Loucy (cell line): ENCODE measurements around the gene ACTR2.

ENCODE experiments used
- H2AFZ ChIP-seq: fragments of 200-600 bp; sonication (generic); 2 replicates; pipeline ENCODE4 v1.6.0; 2016; ENCODE audit warnings: antibody characterized with exemption, mild to moderate bottlenecking, low read length, moderate library complexity
- H3F3A ChIP-seq: fragments of 200-600 bp; 2 replicates; pipeline ENCODE4 v1.6.0; 2016; ENCODE audit warnings: antibody characterized with exemption, low read depth, mild to moderate bottlenecking
- H3K27me3 ChIP-seq: fragments of 200-600 bp; sonication (generic); 2 replicates; pipeline ENCODE4 v1.6.1; 2014; ENCODE audit warnings: low read length, mild to moderate bottlenecking; ENCODE audit not compliant: insufficient read depth, poor library complexity, severe bottlenecking
- H3K36me3 ChIP-seq: fragments of 200-600 bp; sonication (generic); 2 replicates; pipeline ENCODE4 v1.6.1; 2016; ENCODE audit warnings: low read length; ENCODE audit not compliant: insufficient read depth
- H3K4me1 ChIP-seq: fragments of 200-600 bp; sonication (generic); 2 replicates; pipeline ENCODE4 v1.5.1; 2014; ENCODE audit warnings: low read length, mild to moderate bottlenecking; ENCODE audit not compliant: insufficient read depth, poor library complexity, severe bottlenecking
- H3K4me2 ChIP-seq: fragments of 200-600 bp; sonication (generic); 2 replicates; pipeline ENCODE4 v1.6.0; 2014; ENCODE audit warnings: antibody characterized with exemption, low read length, low read depth, mild to moderate bottlenecking; ENCODE audit not compliant: poor library complexity, severe bottlenecking
- H3K4me3 ChIP-seq: fragments of 200-600 bp; sonication (generic); 2 replicates; pipeline ENCODE4 v1.5.1; 2014; ENCODE audit warnings: low read length, mild to moderate bottlenecking, mixed read lengths; ENCODE audit not compliant: poor library complexity, severe bottlenecking
- H3K79me2 ChIP-seq: fragments of 200-600 bp; sonication (generic); 2 replicates; pipeline ENCODE4 v1.6.1; 2014; ENCODE audit warnings: low read length; ENCODE audit not compliant: insufficient read depth
- H3K9ac ChIP-seq: fragments of 200-600 bp; sonication (generic); 2 replicates; pipeline ENCODE4 v1.6.0; 2014; ENCODE audit warnings: mild to moderate bottlenecking, low read depth, low read length, moderate library complexity; ENCODE audit not compliant: poor library complexity, severe bottlenecking
- H3K9me2 ChIP-seq: fragments of 200-600 bp; sonication (generic); replicated peaks from 2 replicates; pipeline ENCODE4 v1.6.1; 2016; ENCODE audit warnings: low read depth, low read length, mixed read lengths
- H3K9me3 ChIP-seq: fragments of 200-600 bp; sonication (generic); 2 replicates; pipeline ENCODE4 v1.6.1; 2014; ENCODE audit warnings: mild to moderate bottlenecking, antibody characterized with exemption, low read length, low read depth; ENCODE audit not compliant: insufficient read depth
- H4K20me1 ChIP-seq: fragments of 200-600 bp; sonication (generic); 2 replicates; pipeline ENCODE4 v1.6.0; 2014; ENCODE audit warnings: antibody characterized with exemption, low read length, mild to moderate bottlenecking; ENCODE audit not compliant: insufficient read depth, poor library complexity, severe bottlenecking
- CTCF ChIP-seq: fragments of 200-600 bp; sonication (generic); conservative IDR thresholded peaks from 2 replicates; pipeline ENCODE4 v1.5.1; 2014; ENCODE audit warnings: mild to moderate bottlenecking, antibody characterized with exemption, low read length
- EZH2phosphoT487 ChIP-seq: fragments of 200-600 bp; IDR thresholded peaks from 2 replicates; pipeline ENCODE4 v1.6.1; 2018; ENCODE audit warnings: antibody characterized with exemption, mild to moderate bottlenecking, moderate library complexity, borderline replicate concordance

Gene ACTR2

GRCh38 chr2:65311596-65311995 lies 84.0 kb downstream of the ACTR2 start:
- peaks cover 20% of the 10 kb centered on the region; the same call in 1 of the 2 replicates for H3K36me3 ChIP-seq
- H3K9me3 ChIP-seq = no peaks in the 10 kb centered on the region
- no peak overlapping the region for H3K9ac ChIP-seq
- no peaks in the 10 kb centered on the region for H3K27me3 ChIP-seq
- no peak for TF ChIP-seq CTCF
- TF ChIP-seq EZH2phosphoT487 = no peak
- H4K20me1 ChIP-seq = no peaks in the 10 kb centered on the region
- H3K4me2 ChIP-seq = no peak overlapping the region
- no peak overlapping the region for H2AFZ ChIP-seq
- no peak overlapping the region for H3K4me3 ChIP-seq
- no peaks in the 10 kb centered on the region for H3K9me2 ChIP-seq
- peaks cover 4% of the 10 kb centered on the region for H3K4me1 ChIP-seq
- no peaks in the 10 kb centered on the region for H3F3A ChIP-seq
- H3K79me2 ChIP-seq = no peaks in the 10 kb centered on the region

DNA sequence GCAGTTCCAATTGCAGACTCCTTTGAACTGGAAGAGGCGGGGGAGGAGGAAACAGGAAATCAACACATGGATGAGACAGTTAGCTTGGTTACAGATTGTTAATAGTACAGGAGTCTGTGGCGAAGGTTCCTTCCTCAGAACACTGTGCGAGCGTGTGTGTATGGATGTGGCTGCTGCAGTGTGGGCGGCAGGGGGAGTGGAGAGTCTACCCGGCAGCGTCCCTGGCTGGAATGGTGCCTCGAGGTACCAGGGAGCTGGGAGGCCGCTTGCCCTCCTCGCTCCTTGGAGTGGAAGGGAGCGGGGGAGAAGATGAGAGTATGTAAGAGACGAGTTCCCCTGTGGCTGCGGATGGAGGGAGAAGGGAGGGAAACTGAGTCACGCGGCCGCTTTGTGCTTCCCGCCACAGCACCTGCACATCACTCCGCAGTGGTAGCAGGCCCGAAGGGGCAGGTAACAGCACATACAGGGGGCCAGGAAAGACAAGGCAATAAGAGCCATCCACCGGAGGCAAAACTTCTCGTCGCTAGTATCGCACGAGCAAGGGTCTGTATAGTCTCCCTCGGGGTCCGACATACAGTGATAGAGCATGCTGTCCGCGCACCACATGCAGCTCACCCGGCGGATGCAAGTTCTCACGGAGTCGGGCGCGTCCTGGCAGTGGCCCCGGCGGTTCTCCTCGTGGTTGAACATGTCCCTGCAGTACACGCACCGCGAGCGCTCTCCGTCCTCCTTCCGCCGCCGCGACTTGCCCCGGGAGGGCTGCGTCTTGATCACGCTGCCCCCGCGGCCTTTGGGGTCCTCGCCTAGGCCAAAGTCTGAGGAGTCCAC lies 85.7 kb downstream of the ACTR2 start:
- Histone ChIP-seq H3K9me2 (no peaks in the 10 kb centered on the region), H3K27me3 (no peaks in the 10 kb centered on the region), H3K9me3 (no peaks in the 10 kb centered on the region), H3K4me2 (no peak overlapping the region), H3K4me1 (peaks cover 4% of the 10 kb centered on the region), H4K20me1 (no peaks in the 10 kb centered on the region), H3K36me3 (peaks cover 20% of the 10 kb centered on the region; the same call in 1 of the 2 replicates), H3F3A (no peaks in the 10 kb centered on the region), H3K79me2 (no peaks in the 10 kb centered on the region), H3K4me3 (no peak overlapping the region), H3K9ac (no peak overlapping the region), H2AFZ (no peak overlapping the region)
- TF ChIP-seq CTCF (no peak), EZH2phosphoT487 (no peak)

DNA sequence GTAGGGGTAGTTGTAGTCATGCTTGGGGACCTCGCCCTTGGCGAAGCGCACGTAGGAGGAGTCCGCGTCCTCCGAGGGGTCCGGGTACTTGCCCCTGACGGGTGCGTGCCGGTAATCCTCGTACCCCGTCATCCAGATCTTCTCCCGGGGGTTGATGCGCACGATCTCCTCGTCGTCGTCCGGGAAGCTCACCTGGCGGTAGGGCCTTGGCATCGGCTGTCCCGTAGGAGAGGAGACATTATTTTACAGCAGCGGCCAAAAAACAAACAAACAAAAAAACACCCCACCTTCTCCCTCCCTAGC lies 86.3 kb downstream of the ACTR2 start:
- Histone ChIP-seq H3F3A (no peaks in the 10 kb centered on the region), H3K4me1 (peaks cover 4% of the 10 kb centered on the region), H3K9me3 (no peaks in the 10 kb centered on the region), H4K20me1 (no peaks in the 10 kb centered on the region), H3K4me3 (no peak overlapping the region), H3K36me3 (peaks cover 20% of the 10 kb centered on the region; the same call in 1 of the 2 replicates), H3K79me2 (no peaks in the 10 kb centered on the region), H3K9ac (no peak overlapping the region), H2AFZ (no peak overlapping the region), H3K27me3 (no peaks in the 10 kb centered on the region), H3K9me2 (no peaks in the 10 kb centered on the region), H3K4me2 (no peak overlapping the region)
- TF ChIP-seq EZH2phosphoT487 = no peak
- TF ChIP-seq CTCF = no peak
